OCI-LY1 (cell line): Measurements from ENCODE around the gene IBA57.

ENCODE experiments used
- CTCF ChIP-seq: fragments of 200-600 bp; sonication (generic), shearing (Covaris generic); IDR thresholded peaks from 2 replicates; pipeline ENCODE4 v1.5.1; 2017; ENCODE audit warnings: mild to moderate bottlenecking, antibody characterized with exemption, low read length, moderate library complexity, mixed read lengths
- EZH2 ChIP-seq: fragments of 200-600 bp; sonication (generic), shearing (Covaris generic); IDR thresholded peaks from 2 replicates; pipeline ENCODE4 v1.8.0; 2017; ENCODE audit warnings: borderline replicate concordance, mixed run types, mild to moderate bottlenecking, antibody characterized with exemption, low read length, moderate library complexity, mixed read lengths

GRCh38 chr1:228120857-228121489, 44.6 kb upstream of the IBA57 start:
- TF ChIP-seq CTCF, result no peak
- no peak for TF ChIP-seq EZH2
